Panc1 (cell line): ENCODE results near the gene ZC3H13. TPM values are rescaled to one million over a fixed set of nuclear protein-coding genes. Genes with fewer than 3 reads are reported as not detected.

Experiments
- ATAC-seq: fragments of 200-7000 bp; cut with Tn5 transposase; 2 replicates; pipeline ENCODE4 v1.9.1; 2020; ENCODE audit warnings: mild to moderate bottlenecking, moderate library complexity
- BruUV-seq: library from RNA; stranded (reverse); fragments of 400-500 nt; replicated peaks from 2 replicates; lab custom pipeline; 2021; lab: Mats Ljungman, UMichigan
- CTCF ChIA-PET: fragments of 300-600 bp; sonication (Branson Sonifier 250); formaldehyde crosslinking; loops from one replicate; lab custom pipeline; 2022; ENCODE audit warnings: antibody characterized with exemption; lab: Charles Lee
- POLR2A ChIA-PET: fragments of 300-600 bp; sonication (Branson Sonifier 250); formaldehyde crosslinking; loops from one replicate; lab custom pipeline; 2022; ENCODE audit warnings: antibody characterized with exemption; lab: Charles Lee
- DNase-seq: peaks from one replicate; pipeline ENCODE4 v3.0.0-alpha.2; 2010; ENCODE audit warnings: low read depth, low spot score
- H3K27ac ChIP-seq: 2 replicates; pipeline ENCODE4 v1.5.1; 2011; ENCODE audit warnings: mild to moderate bottlenecking, low read length, inconsistent platforms
- H3K27me3 ChIP-seq: fragments of 200-500 bp; sonication (Bioruptor generic); 2 replicates; pipeline ENCODE4 v1.6.0; 2014; ENCODE audit warnings: low read length, inconsistent platforms; ENCODE audit not compliant: control insufficient read depth, insufficient read depth
- H3K36me3 ChIP-seq: fragments of 200-500 bp; sonication (Bioruptor generic); 2 replicates; pipeline ENCODE4 v1.5.1; 2014; ENCODE audit warnings: inconsistent platforms, mild to moderate bottlenecking, low read length, moderate library complexity; ENCODE audit not compliant: control insufficient read depth, insufficient read depth
- H3K4me1 ChIP-seq: 2 replicates; pipeline ENCODE4 v1.5.1; 2011; ENCODE audit warnings: inconsistent platforms, mild to moderate bottlenecking, low read length, moderate library complexity; ENCODE audit not compliant: control insufficient read depth, insufficient read depth
- H3K4me3 ChIP-seq, 2 experiments: 2 replicates each; pipeline ENCODE4 v1.5.1; 2011 to 2012; ENCODE audit warnings: low read depth in 2 of 2, low read length in 2 of 2, mild to moderate bottlenecking in 2 of 2, inconsistent platforms in 1 of 2, moderate library complexity in 1 of 2
- H3K9me3 ChIP-seq: fragments of 200-500 bp; sonication (Bioruptor generic); 2 replicates; pipeline ENCODE4 v1.5.1; 2014; ENCODE audit warnings: low read depth, mild to moderate bottlenecking, inconsistent platforms, low read length, moderate library complexity; ENCODE audit not compliant: control insufficient read depth, insufficient read depth
- POLR2AphosphoS5 ChIP-seq: IDR thresholded peaks from 2 replicates; pipeline ENCODE4 v1.6.1; 2012; ENCODE audit warnings: mild to moderate bottlenecking, low read depth, low read length, moderate library complexity
- TCF7L2 ChIP-seq: IDR thresholded peaks from 2 replicates; pipeline ENCODE4 v1.6.1; 2011; ENCODE audit warnings: mild to moderate bottlenecking, low read depth, low read length, inconsistent platforms
- in situ Hi-C: cut with HindIII; loops from 2 replicates; pipeline ENCODE4 v1.10.0; 2016; ENCODE audit warnings: low sequenced_read_pairs, low pct_unique_long_range_greater_than_20kb
- intact Hi-C: fragments of 100-400 bp; cut with micrococcal nuclease; formaldehyde crosslinking; loops from one replicate; pipeline ENCODE4 v1.10.0; 2022; ENCODE audit not compliant: unreplicated experiment
- total RNA-seq: library from RNA; stranded (reverse); gene quantifications from one replicate; pipeline ENCODE4 v1.2.1, GENCODE V29; 2021; ENCODE audit not compliant: unreplicated experiment
- TF ChIP-seq, protein P1 (sequence below), 2 experiments: IDR thresholded peaks; 2 replicates each; pipeline ENCODE4 v1.6.1; 2011 to 2012; ENCODE audit warnings: low read depth in 2 of 2, control low read depth in 1 of 2, low read length in 1 of 2, mild to moderate bottlenecking in 1 of 2, moderate library complexity in 1 of 2; ENCODE audit not compliant: insufficient read depth in 1 of 2
- TF ChIP-seq, protein P2 (sequence below): fragments of 450-650 bp; IDR thresholded peaks from 2 replicates; pipeline ENCODE4 v1.5.1; 2017; ENCODE audit warnings: mild to moderate bottlenecking

Gene ZC3H13
- total RNA-seq, 1 experiment from 2014 or later, result 25.3 TPM

GRCh38 chr13:45907503-45907902, 145.0 kb downstream of the ZC3H13 start:
- ChIA-PET POLR2A (no interaction called here), CTCF (no interaction called here)
- no peak for ATAC-seq
- no peak for DNase-seq
- intact Hi-C loops (no loop called here), in situ Hi-C loops (no loop called here)
- no TSS peak for BruUV-seq
- no peaks in the 10 kb centered on the region for H3K4me1 ChIP-seq
- H3K4me3 ChIP-seq, result no peak overlapping the region
- H3K27me3 ChIP-seq, result no peaks in the 10 kb centered on the region
- no peak overlapping the region for H3K27ac ChIP-seq
- H3K36me3 ChIP-seq, result no peaks in the 10 kb centered on the region
- TF ChIP-seq POLR2AphosphoS5 (no peak), TCF7L2 (no peak)
- TF ChIP-seq, protein P1, sequence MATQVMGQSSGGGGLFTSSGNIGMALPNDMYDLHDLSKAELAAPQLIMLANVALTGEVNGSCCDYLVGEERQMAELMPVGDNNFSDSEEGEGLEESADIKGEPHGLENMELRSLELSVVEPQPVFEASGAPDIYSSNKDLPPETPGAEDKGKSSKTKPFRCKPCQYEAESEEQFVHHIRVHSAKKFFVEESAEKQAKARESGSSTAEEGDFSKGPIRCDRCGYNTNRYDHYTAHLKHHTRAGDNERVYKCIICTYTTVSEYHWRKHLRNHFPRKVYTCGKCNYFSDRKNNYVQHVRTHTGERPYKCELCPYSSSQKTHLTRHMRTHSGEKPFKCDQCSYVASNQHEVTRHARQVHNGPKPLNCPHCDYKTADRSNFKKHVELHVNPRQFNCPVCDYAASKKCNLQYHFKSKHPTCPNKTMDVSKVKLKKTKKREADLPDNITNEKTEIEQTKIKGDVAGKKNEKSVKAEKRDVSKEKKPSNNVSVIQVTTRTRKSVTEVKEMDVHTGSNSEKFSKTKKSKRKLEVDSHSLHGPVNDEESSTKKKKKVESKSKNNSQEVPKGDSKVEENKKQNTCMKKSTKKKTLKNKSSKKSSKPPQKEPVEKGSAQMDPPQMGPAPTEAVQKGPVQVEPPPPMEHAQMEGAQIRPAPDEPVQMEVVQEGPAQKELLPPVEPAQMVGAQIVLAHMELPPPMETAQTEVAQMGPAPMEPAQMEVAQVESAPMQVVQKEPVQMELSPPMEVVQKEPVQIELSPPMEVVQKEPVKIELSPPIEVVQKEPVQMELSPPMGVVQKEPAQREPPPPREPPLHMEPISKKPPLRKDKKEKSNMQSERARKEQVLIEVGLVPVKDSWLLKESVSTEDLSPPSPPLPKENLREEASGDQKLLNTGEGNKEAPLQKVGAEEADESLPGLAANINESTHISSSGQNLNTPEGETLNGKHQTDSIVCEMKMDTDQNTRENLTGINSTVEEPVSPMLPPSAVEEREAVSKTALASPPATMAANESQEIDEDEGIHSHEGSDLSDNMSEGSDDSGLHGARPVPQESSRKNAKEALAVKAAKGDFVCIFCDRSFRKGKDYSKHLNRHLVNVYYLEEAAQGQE (IDR thresholded peaks at IDR 0.05; ENCODE audit: insufficient read depth in 1 of 2, low read depth in 2 of 2, low read length in 1 of 2), result no peak
- TF ChIP-seq, protein P2, sequence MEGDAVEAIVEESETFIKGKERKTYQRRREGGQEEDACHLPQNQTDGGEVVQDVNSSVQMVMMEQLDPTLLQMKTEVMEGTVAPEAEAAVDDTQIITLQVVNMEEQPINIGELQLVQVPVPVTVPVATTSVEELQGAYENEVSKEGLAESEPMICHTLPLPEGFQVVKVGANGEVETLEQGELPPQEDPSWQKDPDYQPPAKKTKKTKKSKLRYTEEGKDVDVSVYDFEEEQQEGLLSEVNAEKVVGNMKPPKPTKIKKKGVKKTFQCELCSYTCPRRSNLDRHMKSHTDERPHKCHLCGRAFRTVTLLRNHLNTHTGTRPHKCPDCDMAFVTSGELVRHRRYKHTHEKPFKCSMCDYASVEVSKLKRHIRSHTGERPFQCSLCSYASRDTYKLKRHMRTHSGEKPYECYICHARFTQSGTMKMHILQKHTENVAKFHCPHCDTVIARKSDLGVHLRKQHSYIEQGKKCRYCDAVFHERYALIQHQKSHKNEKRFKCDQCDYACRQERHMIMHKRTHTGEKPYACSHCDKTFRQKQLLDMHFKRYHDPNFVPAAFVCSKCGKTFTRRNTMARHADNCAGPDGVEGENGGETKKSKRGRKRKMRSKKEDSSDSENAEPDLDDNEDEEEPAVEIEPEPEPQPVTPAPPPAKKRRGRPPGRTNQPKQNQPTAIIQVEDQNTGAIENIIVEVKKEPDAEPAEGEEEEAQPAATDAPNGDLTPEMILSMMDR, result no peak
- H3K9me3 ChIP-seq, result no peaks in the 10 kb centered on the region

Other genes starting within 250 kb of the ZC3H13 start
- gene SIAH3, start 201.0 kb downstream of the ZC3H13 start, total RNA-seq, result not detected
- 0.28 TPM for gene CPB2, start 52.3 kb upstream of the ZC3H13 start, total RNA-seq
- gene LCP1, start 129.4 kb upstream of the ZC3H13 start, total RNA-seq, result 1.5 TPM
- gene LRRC63, start 159.2 kb upstream of the ZC3H13 start, total RNA-seq, result 0.15 TPM